T-cell (primary cell): ENCODE measurements around the gene ACSL6. TPM values are rescaled to one million over a fixed set of nuclear protein-coding genes. Genes with fewer than 3 reads are reported as not detected.
A peak's percentile ranks its signal among the peaks of the same experiment; 100 is the strongest.

ENCODE experiments used
- ATAC-seq, 4 experiments: fragments of 200-7000 bp in 3 of 4; fragments of 150-1000 bp in 1 of 4; cut with Tn5 transposase; replicated peaks in 1 of 4; 1 replicate in 3 of 4; 2 replicates in 1 of 4; pipeline ENCODE4 v1.10.0; 2021; ENCODE audit warnings: moderate library complexity in 3 of 4, mild to moderate bottlenecking in 2 of 4, moderate number of reproducible peaks in 1 of 4
- CTCF ChIA-PET, 2 donors: fragments of 300-600 bp; sonication (Branson Sonifier 250); formaldehyde crosslinking; loops; one replicate each; lab custom pipeline; 2022; ENCODE audit warnings: antibody characterized with exemption in 2 of 2; lab: Charles Lee
- POLR2A ChIA-PET, 2 donors: fragments of 300-600 bp; sonication (Branson Sonifier 250); formaldehyde crosslinking; loops; one replicate each; lab custom pipeline; 2022; ENCODE audit warnings: antibody characterized with exemption in 2 of 2; lab: Charles Lee
- DNase-seq, 35 experiments: peaks; one replicate each; pipeline versions ENCODE4 v3.0.0 to v3.0.0-alpha.2; 2013 to 2023
- H3K27ac ChIP-seq: one replicate; pipeline ENCODE4 v1.5.1; 2013; ENCODE audit warnings: low read length
- H3K27me3 ChIP-seq, 2 experiments: replicated peaks in 1 of 2; 1 replicate in 1 of 2; 2 replicates in 1 of 2; pipeline versions ENCODE4 v1.6.1 to v1.7.0; 2013; ENCODE audit warnings: low read length in 1 of 2, mixed read lengths in 1 of 2; ENCODE audit not compliant: control insufficient read depth in 2 of 2, insufficient read depth in 2 of 2; ENCODE audit errors: extremely low read depth in 1 of 2
- H3K36me3 ChIP-seq, 2 donors: 1 replicate in 1 of 2; 2 replicates in 1 of 2; pipeline versions ENCODE4 v1.6.1 to v1.7.0; 2013; ENCODE audit warnings: low read length in 1 of 2; ENCODE audit not compliant: control insufficient read depth in 2 of 2, insufficient read depth in 1 of 2; ENCODE audit errors: extremely low read depth in 1 of 2
- H3K4me1 ChIP-seq, 2 experiments: 1 replicate in 1 of 2; 2 replicates in 1 of 2; pipeline versions ENCODE4 v1.6.1 to v1.7.0; 2013; ENCODE audit warnings: low read length in 2 of 2, mixed read lengths in 1 of 2; ENCODE audit not compliant: insufficient read depth in 2 of 2, control insufficient read depth in 1 of 2; ENCODE audit errors: extremely low read depth in 1 of 2
- H3K4me3 ChIP-seq, 2 donors: 1 replicate in 1 of 2; 2 replicates in 1 of 2; pipeline versions ENCODE4 v1.5.1 to v1.7.0; 2013; ENCODE audit warnings: mild to moderate bottlenecking in 2 of 2, low read length in 1 of 2, moderate library complexity in 1 of 2; ENCODE audit not compliant: control insufficient read depth in 1 of 2; ENCODE audit errors: extremely low read depth in 1 of 2
- H3K9me3 ChIP-seq: 2 replicates; pipeline ENCODE4 v1.7.0; 2013
- H3K27ac Mint-ChIP-seq, 2 donors: one replicate each; pipeline ENCODE4 v1.8.0; 2020 to 2021; ENCODE audit warnings: mild to moderate bottlenecking in 2 of 2, mixed read lengths in 2 of 2
- H3K27me3 Mint-ChIP-seq, 2 donors: one replicate each; pipeline ENCODE4 v1.8.0; 2021 to 2022; ENCODE audit warnings: mixed read lengths in 2 of 2
- H3K36me3 Mint-ChIP-seq: one replicate; pipeline ENCODE4 v1.8.0; 2021; ENCODE audit warnings: mixed read lengths
- H3K4me1 Mint-ChIP-seq, 3 donors: one replicate each; pipeline ENCODE4 v1.8.0; 2020 to 2022; ENCODE audit warnings: mixed read lengths in 3 of 3, mild to moderate bottlenecking in 1 of 3
- H3K4me3 Mint-ChIP-seq, 3 donors: one replicate each; pipeline ENCODE4 v1.8.0; 2020 to 2022; ENCODE audit warnings: mild to moderate bottlenecking in 3 of 3, mixed read lengths in 3 of 3, moderate library complexity in 3 of 3
- H3K9me3 Mint-ChIP-seq, 3 donors: one replicate each; pipeline ENCODE4 v1.8.0; 2020 to 2022; ENCODE audit warnings: mixed read lengths in 3 of 3
- WGBS: methylation state at CpG from one replicate; pipeline ENCODE4 v1.1.5; 2013; ENCODE audit warnings: missing lambda C conversion rate; ENCODE audit not compliant: insufficient coverage; 5-methylcytosine and 5-hydroxymethylcytosine counted together
- total RNA-seq, 35 experiments: library from RNA in 6 of 35; stranded (reverse) in 6 of 35; fragments of 120-200 nt in 1 of 35; gene quantifications; one replicate each; pipeline versions ENCODE4 v1.2.1 to v1.2.4 and lab custom pipeline; 2013 to 2026

Gene ACSL6
- total RNA-seq, 5 donors from 2014 or later (not counting 1 experiment from before 2014, with no cell fraction given), result 23.7 to 42.9 (median 27.8) TPM

- WGBS, result 54% methylated on average over 6 of the region's 6 CpGs
These were observed 841 bp downstream of the ACSL6 start for GRCh38 chr5:132010645-132010988.

GRCh38 chr5:132009706-132010405 lies 1.6 kb downstream of the ACSL6 start:
- Histone ChIP-seq H3K9me3 (no peaks in the 10 kb centered on the region), H3K27me3 (peaks cover 0 to 44% of the 10 kb centered on the region in 2 experiments), H3K27ac (no peak overlapping the region), H3K36me3 (no peaks in the 10 kb centered on the region), H3K4me3 (no peak overlapping the region), H3K4me1 (peaks cover 0 to 25% of the 10 kb centered on the region in 2 experiments)
- ChIA-PET CTCF (interaction anchor here (0.8 to 7.4 kb wide), 5 partner anchors 9 to 420 kb away, joined by 3 to 169 read pairs (median 4); no protein-coding TSS in a partner anchor), POLR2A (no interaction called here)
- peak overlapping the region in 2 of 3 donors; percentile 76 to 84 for H3K4me3 Mint-ChIP-seq
- no peak overlapping the region for H3K27ac Mint-ChIP-seq
- peaks cover 28 to 37% (median 29%) of the 10 kb centered on the region in 3 donors for H3K4me1 Mint-ChIP-seq
- WGBS, result 100% methylated on average over 1 of the region's 3 CpGs
- no peaks in the 10 kb centered on the region for H3K36me3 Mint-ChIP-seq
- no peaks in the 10 kb centered on the region for H3K9me3 Mint-ChIP-seq
- H3K27me3 Mint-ChIP-seq, result peaks cover 8 to 20% of the 10 kb centered on the region in 2 donors
- no peak for ATAC-seq
- peak in 3 of 35 experiments; percentile 4 to 12 (median 7) for DNase-seq

More at GRCh38 chr5:132010645-132010988, 841 bp downstream of the ACSL6 start:
- Mint-ChIP-seq H3K9me3 (no peaks in the 10 kb centered on the region), H3K27me3 (peaks cover 8 to 23% of the 10 kb centered on the region in 2 donors), H3K4me3 (peak overlapping the region; percentile 76 to 84 (median 76)), H3K36me3 (no peaks in the 10 kb centered on the region), H3K4me1 (peaks cover 28 to 36% (median 29%) of the 10 kb centered on the region in 3 donors), H3K27ac (no peak overlapping the region)
- Histone ChIP-seq H3K4me1 (peaks cover 0 to 25% of the 10 kb centered on the region in 2 experiments), H3K36me3 (no peaks in the 10 kb centered on the region), H3K27ac (no peak overlapping the region), H3K4me3 (peak overlapping the region in 1 of 2 donors; percentile 57), H3K9me3 (no peaks in the 10 kb centered on the region), H3K27me3 (peaks cover 0 to 44% of the 10 kb centered on the region in 2 experiments)
- ChIA-PET CTCF (interaction anchor here (0.5 to 7.4 kb wide), 4 partner anchors 10 to 421 kb away, joined by 3 to 169 read pairs (median 6); no protein-coding TSS in a partner anchor), POLR2A (no interaction called here)
- DNase-seq (peak in 2 of 35 experiments; percentile 11 to 22), ATAC-seq (no peak)

- Mint-ChIP-seq H3K27me3 (peaks cover 8 to 19% of the 10 kb centered on the region in 2 donors), H3K4me1 (peaks cover 28 to 37% (median 29%) of the 10 kb centered on the region in 3 donors), H3K27ac (no peak overlapping the region), H3K36me3 (no peaks in the 10 kb centered on the region), H3K4me3 (peak overlapping the region in 1 of 3 donors; percentile 4), H3K9me3 (no peaks in the 10 kb centered on the region)
- ATAC-seq (no peak), DNase-seq (no peak)
- H3K27ac ChIP-seq, result no peak overlapping the region
- H3K36me3 ChIP-seq, result no peaks in the 10 kb centered on the region
- POLR2A ChIA-PET, result no interaction called here
- H3K4me1 ChIP-seq, result peaks cover 0 to 25% of the 10 kb centered on the region in 2 experiments
- H3K9me3 ChIP-seq, result no peaks in the 10 kb centered on the region
- no peak overlapping the region for H3K4me3 ChIP-seq
- peaks cover 0 to 44% of the 10 kb centered on the region in 2 experiments for H3K27me3 ChIP-seq
- CTCF ChIA-PET, result interaction anchor here (0.6 to 7.4 kb wide), 12 partner anchors 8 to 420 kb away, joined by 3 to 169 read pairs (median 3); no protein-coding TSS in a partner anchor
- WGBS, result 86% methylated on average over 5 of the region's 5 CpGs
These were observed 2.3 kb downstream of the ACSL6 start for GRCh38 chr5:132008961-132009680.

- Mint-ChIP-seq H3K4me3 (no peak overlapping the region), H3K27me3 (peaks cover 8 to 19% of the 10 kb centered on the region in 2 donors), H3K36me3 (no peaks in the 10 kb centered on the region), H3K4me1 (peaks cover 29 to 40% (median 30%) of the 10 kb centered on the region in 3 donors), H3K9me3 (no peaks in the 10 kb centered on the region), H3K27ac (no peak overlapping the region)
- Histone ChIP-seq H3K4me3 (no peak overlapping the region), H3K27me3 (peaks cover 0 to 44% of the 10 kb centered on the region in 2 experiments), H3K27ac (no peak overlapping the region), H3K4me1 (peaks cover 0 to 28% of the 10 kb centered on the region in 2 experiments), H3K36me3 (no peaks in the 10 kb centered on the region), H3K9me3 (no peaks in the 10 kb centered on the region)
- CTCF ChIA-PET, result interaction anchor here (0.5 to 7.4 kb wide), 24 partner anchors 9 to 585 kb away, joined by 3 to 169 read pairs (median 3); no protein-coding TSS in a partner anchor
- WGBS, result 85% methylated on average over 2 of the region's 2 CpGs
- no peak for DNase-seq
- ATAC-seq, result peak in 1 of 4 experiments; percentile 23
- POLR2A ChIA-PET, result interaction anchor here in 1 of 2 donors (1.2 kb wide), 1 partner anchor 419 kb away, joined by 5 read pairs; no protein-coding TSS in a partner anchor
These were observed 3.3 kb downstream of the ACSL6 start for GRCh38 chr5:132008163-132008473.

- ChIA-PET CTCF (interaction anchor here (0.5 to 7.4 kb wide), 27 partner anchors 8 to 584 kb away, joined by 3 to 169 read pairs (median 3); no protein-coding TSS in a partner anchor), POLR2A (interaction anchor here in 1 of 2 donors (1.2 kb wide), 1 partner anchor 418 kb away, joined by 5 read pairs; no protein-coding TSS in a partner anchor)
- H3K27ac ChIP-seq, result no peak overlapping the region
- no peaks in the 10 kb centered on the region for H3K36me3 ChIP-seq
- peaks cover 33 to 46% (median 33%) of the 10 kb centered on the region in 3 donors for H3K4me1 Mint-ChIP-seq
- peaks cover 8 to 18% of the 10 kb centered on the region in 2 donors for H3K27me3 Mint-ChIP-seq
- peaks cover 0 to 39% of the 10 kb centered on the region in 2 experiments for H3K27me3 ChIP-seq
- no peaks in the 10 kb centered on the region for H3K9me3 ChIP-seq
- H3K9me3 Mint-ChIP-seq, result no peaks in the 10 kb centered on the region
- H3K4me3 Mint-ChIP-seq, result no peak overlapping the region
- H3K27ac Mint-ChIP-seq, result no peak overlapping the region
- no peak overlapping the region for H3K4me3 ChIP-seq
- H3K4me1 ChIP-seq, result peaks cover 0 to 33% of the 10 kb centered on the region in 2 experiments
- peak; percentile 46 to 73 (median 55) for ATAC-seq
- DNase-seq, result peak; percentile 30 to 87 (median 65)
- 0% methylated on average over 1 of the region's 2 CpGs for WGBS
- H3K36me3 Mint-ChIP-seq, result no peaks in the 10 kb centered on the region
These were observed 3.9 kb downstream of the ACSL6 start for GRCh38 chr5:132007399-132008162.
